Measurements from ENCODE around the gene MYL7.

The MYL7 gene, protein sequence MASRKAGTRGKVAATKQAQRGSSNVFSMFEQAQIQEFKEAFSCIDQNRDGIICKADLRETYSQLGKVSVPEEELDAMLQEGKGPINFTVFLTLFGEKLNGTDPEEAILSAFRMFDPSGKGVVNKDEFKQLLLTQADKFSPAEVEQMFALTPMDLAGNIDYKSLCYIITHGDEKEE

DNA sequence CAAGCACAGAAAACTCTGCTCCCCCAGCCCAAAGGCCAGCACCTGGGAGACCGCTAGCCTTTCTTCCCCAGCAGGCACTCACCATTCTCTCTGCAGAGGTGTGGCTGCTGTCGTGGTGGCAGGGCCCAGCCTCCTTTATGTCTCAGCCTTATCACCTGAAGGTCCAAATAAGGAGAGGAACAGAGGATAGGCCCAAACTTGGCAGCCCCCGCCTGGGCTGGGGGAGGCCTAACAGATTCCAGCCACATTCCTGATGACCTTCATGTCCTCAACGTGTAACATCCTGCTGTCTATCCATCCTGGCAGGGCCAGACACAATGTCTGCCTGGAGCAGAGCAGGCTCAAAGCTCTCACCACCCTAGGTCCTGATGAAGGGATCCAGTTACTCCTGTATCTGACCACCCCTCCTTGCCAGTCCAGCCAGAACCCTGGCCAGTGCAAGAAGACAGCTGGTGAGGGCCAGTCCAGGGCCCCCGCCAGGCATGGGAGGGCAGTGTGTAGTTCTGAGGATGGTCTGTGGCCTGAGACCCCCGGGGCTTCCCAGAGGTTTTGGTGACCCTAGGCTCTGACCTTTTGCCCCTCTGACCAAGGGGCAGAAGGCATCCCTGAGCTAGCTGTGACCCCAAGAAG is at the start of gene MYL7:
MYL7 (minus strand) TSS at position 112 of the 630 bp plus-strand sequence; CDS start at position 85, 27 bp downstream.
- H3K4me3 ChIP-seq (ENCODE audit: low read length): no peak within 1 kb of the TSS
- TF ChIP-seq, protein P1, sequence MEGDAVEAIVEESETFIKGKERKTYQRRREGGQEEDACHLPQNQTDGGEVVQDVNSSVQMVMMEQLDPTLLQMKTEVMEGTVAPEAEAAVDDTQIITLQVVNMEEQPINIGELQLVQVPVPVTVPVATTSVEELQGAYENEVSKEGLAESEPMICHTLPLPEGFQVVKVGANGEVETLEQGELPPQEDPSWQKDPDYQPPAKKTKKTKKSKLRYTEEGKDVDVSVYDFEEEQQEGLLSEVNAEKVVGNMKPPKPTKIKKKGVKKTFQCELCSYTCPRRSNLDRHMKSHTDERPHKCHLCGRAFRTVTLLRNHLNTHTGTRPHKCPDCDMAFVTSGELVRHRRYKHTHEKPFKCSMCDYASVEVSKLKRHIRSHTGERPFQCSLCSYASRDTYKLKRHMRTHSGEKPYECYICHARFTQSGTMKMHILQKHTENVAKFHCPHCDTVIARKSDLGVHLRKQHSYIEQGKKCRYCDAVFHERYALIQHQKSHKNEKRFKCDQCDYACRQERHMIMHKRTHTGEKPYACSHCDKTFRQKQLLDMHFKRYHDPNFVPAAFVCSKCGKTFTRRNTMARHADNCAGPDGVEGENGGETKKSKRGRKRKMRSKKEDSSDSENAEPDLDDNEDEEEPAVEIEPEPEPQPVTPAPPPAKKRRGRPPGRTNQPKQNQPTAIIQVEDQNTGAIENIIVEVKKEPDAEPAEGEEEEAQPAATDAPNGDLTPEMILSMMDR (conservative IDR thresholded peaks at IDR 0.05; ENCODE audit: low read depth, low read length): no peak
- DNase-seq (ENCODE audit: low read depth): no peak

DNA sequence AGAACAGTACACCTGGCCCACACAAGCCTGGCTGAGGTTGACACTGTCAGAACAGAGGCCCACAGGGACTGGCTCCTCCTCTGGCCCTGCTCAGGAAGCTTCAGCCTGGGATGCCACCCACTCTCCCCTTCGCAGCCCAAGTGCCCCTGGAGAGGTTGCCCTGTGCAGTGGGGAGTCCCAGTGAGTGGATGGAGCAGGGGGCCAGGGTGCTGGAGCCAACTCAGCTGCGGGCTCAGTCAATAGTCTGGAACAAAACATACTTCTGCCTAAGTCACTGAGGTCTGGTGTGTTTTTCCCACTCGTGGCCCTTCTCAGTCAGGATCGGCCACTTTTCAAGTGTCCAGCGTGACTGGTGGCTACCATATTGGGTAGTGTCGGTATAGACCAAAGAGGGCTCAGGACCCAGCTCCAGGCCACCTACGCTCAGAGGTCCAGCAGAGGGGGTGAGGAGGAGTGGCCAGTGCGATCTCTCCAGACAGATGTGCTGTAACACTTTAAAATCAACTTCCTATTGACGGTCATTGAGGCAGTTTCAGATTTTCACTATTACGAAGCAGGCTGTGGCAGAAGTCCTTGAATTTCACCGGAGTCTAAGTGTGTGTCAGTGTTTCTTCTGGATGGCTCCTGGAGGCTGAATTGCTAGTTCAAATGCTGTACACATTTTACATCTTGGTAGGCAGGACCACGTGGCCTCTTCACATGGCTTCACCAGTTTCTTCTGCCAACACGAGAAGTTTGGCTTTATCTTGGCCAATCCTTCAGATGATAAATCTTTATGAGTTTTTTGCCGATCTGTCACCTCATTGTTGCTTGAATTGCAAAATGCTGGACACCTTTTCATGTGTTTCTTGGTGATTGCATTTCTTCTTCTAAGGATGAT is 49.1 kb upstream of the MYL7 start:
- TF ChIP-seq, protein P1 (conservative IDR thresholded peaks at IDR 0.05; ENCODE audit: low read depth, low read length): no peak
- no peak overlapping the region for H3K4me3 ChIP-seq (ENCODE audit: low read length)
- no peak for DNase-seq (ENCODE audit: low read depth)

DNA sequence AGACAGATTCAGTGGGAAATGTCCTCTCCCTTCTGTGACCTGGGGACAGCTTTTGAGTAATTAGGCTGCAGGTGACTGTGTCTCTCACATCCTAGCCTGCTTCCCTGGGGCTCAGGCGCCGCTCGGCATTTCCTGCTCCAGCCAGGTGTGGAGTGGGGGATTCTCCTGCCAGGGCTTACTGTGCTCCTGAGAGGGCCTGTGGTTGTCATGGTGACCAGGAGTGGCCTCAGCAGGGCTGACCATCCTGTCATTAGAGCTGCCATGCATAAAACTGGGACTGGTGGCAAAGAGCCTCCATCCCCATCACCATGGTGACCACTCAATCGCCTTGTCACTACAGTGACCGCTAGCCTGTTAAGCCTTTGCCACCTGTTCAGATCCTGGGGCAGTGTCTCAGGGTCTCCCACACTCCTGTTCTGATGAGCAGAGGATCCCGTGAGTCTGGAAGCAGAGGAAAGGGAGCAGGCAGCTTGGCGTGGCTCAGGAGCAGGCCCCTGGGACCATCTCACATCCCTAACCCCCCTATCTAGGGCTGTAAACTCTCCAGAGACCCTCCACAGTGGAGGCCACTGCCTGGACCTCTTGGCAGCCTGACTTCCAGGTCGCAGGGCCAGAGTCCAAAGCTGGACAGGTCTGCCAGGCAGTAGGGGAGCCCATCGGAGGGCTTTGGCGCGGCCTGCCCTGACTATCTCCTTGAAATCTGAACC is 48.3 kb upstream of the MYL7 start, which contains the start of gene GCK:
GCK (minus strand) TSS at position 154 of the 707 bp plus-strand sequence. CDS start 486 bp downstream, outside the sequence.
- no peak for DNase-seq (ENCODE audit: low read depth)
- no peak within 1 kb of the TSS for H3K4me3 ChIP-seq (ENCODE audit: low read length)
- TF ChIP-seq, protein P1 (conservative IDR thresholded peaks at IDR 0.05; ENCODE audit: low read depth, low read length): no peak

DNA sequence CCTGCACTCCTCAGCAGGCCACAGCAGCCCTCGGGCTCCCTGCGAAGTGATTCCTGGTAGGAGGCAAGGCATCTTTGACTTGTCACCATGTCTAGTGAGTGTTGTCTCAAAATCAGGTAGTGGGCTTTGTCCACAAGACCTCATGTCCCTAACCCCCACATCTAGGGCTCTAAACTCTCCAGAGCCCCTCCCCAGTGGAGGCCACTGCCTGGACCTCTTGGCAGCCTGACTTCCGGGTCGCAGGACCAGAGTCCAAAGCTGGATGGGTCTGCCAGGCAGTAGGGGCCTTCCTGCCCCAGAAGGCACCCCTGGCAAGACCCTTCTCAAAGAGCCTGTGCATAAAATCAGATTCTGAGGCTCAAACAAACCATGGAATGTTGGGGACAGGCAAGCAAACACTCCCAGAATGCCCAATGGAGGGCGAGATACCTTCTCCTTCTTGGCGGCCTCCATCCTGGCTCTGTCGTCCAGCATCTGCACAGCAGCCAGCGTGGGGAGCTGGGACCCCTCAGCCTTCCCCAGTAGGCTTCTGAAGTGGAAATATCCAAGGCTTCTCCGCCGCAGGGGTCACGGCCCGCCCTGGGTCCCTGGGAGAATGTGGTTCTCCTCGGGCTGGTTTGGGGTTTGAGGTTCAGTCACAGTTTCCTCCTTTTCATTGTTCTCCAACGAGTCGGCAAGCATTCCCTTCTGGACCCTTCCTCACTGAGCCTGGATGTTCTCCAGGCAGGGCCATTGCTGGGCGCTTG is 47.5 kb upstream of the MYL7 start:
- no peak for DNase-seq (ENCODE audit: low read depth)
- H3K4me3 ChIP-seq (ENCODE audit: low read length): no peak overlapping the region
- TF ChIP-seq, protein P1 (conservative IDR thresholded peaks at IDR 0.05; ENCODE audit: low read depth, low read length): no peak

DNA sequence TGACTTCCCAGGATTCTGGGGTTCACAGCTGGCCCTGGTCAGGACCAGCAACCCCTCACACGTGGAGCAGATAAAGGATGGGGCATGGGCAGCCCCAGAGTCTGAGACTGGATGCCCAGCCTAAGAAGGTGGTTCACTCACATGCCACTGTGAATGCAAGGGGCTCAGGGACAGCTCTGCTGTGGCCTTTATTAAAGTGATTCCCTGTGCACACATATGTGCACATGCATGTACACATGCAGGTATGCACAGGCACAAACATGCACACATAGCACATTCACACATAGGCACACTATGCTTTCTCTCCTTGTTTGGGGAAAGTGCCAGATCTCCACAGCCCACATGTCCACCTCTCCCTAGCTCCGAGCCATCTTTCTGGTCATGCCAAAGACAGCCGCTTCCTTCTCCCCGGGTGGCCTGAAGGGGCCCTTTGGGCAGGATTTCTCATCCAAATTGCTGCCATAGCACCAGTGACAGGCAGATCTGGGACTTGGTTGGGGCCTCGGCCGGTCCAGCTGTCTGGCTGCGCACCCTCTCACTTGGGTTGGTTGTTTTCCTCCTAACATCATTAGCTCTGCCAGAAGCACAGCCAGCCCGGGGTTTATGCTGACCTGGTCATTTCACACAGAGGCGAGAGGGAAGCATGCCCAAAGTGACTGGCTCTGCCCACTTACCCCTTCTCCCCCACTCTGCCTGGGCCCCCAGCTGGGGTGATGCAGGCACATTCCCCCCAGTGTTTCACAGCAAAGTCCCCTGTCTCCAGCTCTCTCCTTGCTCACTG is 46.7 kb upstream of the MYL7 start:
- DNase-seq (ENCODE audit: low read depth): no peak
- TF ChIP-seq, protein P1 (conservative IDR thresholded peaks at IDR 0.05; ENCODE audit: low read depth, low read length): no peak
- H3K4me3 ChIP-seq (ENCODE audit: low read length): no peak overlapping the region
